Stimulated activated CD4-positive, alpha-beta T cell treated with anti-CD3 and anti-CD28 coated beads, Interleukin-2, amount 100 ng/mL, for 4 hours (primary cell): ENCODE measurements around the gene PRPS1L1.

ENCODE experiments used
- DNase-seq: peaks from one replicate; pipeline ENCODE4 v3.0.0-alpha.2; 2020; ENCODE audit warnings: low read depth

The PRPS1L1 gene

DNA sequence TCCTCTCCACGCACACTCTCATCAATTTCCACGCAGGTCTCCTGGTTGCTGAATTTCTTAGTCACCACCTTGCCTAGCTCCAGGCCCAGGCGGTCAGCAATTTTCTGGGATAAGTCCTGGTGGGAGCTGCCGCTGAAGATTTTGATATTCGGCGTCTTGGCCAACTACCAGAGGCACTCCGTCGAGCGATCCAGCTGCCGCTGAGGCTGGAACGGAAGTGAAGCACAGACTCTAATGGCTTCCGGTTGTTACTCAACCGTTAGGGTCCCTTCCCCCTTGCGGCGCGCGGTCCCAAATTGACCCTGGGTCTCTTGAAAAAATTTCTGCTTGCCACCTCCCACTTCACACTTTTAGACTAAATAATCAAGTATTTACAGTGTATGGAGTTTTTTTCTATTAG is at the start of gene PRPS1L1:
Gene PRPS1L1 (minus strand): TSS at position 219 of the 400 bp plus-strand sequence.
- DNase-seq = no peak

DNA sequence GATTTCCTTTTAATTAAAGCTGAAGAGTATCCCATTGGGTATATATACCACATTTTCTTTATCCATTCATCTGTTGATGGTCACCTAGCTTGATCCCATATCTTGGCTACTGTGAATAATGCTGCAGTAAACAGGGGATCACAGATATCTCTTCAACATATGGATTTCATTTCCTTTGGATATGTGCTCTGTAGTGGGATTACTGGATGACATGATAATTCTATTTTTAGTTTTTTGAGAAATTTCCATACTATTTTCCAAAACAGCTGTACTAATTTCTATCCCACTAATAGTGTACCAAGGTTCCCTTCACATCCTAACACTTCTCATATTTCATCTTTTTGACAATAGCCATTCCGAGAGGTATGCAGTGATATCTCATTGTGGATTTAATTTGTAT is 48.8 kb upstream of the PRPS1L1 start:
- DNase-seq = no peak

DNA sequence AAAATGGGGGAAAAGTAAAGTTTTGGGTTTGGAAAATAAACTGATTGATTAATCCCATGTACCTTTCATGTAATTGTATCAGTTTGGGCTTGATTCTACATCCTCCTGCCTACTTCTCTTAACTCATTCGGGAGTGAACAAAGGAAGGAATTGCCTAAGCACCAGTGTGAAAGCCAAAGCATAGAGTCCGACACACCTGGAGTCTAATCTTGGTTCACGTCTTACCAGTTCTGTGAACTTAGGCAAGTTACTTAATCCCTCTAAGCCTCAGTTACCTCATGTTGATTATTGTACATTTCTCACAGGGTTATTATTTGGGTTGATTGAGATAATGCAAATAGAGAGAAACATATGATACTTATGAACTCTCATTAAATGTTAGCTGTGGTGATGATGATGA is 41.1 kb upstream of the PRPS1L1 start:
- no peak for DNase-seq

DNA sequence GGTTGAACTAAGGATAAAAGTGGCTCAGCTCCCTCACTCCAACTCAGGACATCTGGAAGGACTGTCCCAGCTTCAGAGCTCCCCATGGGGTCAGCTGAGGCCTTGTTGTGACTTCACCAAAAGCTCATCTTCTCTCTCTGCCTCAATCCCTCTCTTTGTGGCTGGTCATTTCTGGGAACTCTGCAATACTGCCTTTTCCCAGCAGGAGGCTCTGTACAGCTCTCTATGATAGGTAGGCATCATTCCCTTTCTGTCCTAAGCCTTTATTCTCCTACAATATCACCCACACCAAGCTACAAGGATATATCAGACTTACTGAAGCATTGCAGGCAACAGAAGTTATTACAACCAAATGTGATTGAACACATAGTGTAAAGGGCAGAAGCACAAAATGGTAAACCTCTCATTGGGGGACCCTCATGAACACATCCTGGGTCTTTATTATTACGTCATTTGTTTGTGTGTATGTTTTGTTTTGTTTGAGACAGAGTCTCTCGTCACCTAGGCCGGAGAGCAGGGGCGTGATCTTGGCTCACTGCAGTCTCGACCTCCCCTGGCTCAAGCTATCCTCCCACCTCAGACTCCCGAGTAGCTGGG is 36.7 kb upstream of the PRPS1L1 start:
- DNase-seq = no peak

DNA sequence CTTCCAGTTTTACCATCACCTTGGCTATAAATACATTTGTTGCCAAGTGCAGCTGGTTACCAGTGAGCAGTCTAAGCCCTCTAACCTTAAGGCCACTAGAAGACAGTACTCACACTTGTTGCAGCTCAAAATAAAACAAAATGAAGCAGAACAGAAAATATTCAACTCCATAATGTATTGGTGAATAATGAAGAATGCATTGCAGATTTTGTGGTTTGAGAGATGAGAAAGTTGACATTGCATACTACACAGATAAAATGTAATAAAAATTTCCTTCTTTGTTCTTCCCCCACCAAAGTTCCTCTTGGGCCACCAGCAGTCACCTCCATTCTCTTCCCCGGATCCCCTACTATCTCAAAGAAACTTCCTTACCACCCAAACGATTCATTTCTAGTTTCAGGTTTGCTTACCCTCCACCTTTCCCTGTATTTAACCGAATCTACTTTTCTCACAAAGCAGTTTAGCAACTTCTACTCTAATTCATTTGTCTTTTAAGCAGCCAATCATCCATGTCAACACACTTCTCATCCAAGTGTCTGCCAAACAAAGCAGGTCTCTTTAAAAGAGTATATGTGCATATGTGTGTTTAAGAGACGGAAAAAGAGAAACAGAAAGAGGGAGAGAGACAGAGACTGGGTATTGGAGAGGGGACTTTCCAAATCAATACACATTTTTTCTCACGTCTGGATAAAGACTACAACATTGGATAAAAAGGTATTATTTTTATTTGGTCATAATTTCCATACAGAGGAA is 35.7 kb upstream of the PRPS1L1 start:
- DNase-seq = no peak

DNA sequence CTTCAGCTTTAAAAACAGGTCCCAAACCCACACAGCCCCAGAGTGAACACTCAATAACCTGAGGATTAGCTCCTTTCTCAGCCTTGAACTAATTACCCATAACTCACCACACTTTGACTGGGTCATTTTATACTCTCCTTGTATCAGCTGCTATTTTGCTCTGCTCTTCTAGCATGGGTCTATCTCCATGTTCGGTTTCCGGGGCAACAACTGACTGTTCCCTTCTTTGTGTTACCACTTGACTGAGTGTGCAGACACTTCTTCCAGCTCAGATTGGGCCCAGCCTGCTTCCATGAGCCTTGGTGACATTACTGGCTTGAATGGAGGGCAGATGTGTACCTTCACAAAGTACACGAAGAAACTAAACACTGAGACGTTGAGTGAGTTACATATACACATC is 31.5 kb upstream of the PRPS1L1 start:
- no peak for DNase-seq

DNA sequence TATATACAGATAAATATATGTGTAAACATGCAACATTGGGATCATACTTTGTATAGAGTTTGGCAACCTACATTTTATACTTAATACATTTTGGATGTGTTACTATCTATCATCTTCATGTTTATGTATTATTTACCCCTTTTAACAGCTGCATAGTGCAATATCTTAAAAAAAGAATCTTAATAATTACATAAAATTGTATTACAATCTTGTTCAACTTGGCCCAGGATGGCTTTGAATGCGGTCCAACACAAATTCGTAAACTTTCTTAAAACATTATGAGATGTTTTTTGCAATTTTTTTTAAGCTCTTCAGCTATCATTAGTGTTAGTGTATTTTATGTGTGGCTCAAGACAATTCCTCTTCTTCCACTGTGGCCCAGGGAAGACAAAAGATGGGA is 26.3 kb upstream of the PRPS1L1 start:
- no peak for DNase-seq

DNA sequence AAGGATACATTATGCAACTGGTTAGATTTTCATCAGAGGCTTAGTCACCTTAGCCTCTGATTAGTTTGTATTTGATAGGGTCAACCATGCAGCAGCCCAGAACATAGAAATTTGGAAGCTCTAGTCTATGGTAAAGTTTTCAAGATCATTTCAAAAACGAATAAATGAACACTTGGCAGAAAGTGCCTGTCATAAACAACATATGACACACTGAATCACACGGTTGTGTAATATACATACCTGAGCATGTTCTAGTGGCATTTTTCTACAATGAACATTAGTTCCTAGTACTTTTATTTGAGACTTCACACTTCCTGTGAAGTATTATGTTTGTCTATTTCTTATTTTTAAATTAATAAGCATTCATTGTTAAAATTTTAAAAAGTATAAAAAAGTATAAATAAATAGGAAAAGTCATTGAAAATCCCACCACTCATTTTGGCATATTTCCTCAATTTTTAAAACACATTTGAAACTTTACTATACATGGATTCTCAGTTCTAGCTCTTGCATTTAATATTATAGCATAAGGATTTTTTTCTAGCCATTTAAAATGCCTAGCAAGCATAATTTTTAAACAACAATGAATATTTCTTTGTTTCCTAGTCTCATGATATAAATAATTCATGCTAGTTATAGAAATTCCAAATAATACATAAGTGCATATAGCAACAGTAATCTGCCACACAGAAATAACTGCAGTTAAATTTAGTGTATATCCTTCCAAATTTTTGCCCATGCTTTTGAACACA is 25.7 kb upstream of the PRPS1L1 start:
- no peak for DNase-seq

DNA sequence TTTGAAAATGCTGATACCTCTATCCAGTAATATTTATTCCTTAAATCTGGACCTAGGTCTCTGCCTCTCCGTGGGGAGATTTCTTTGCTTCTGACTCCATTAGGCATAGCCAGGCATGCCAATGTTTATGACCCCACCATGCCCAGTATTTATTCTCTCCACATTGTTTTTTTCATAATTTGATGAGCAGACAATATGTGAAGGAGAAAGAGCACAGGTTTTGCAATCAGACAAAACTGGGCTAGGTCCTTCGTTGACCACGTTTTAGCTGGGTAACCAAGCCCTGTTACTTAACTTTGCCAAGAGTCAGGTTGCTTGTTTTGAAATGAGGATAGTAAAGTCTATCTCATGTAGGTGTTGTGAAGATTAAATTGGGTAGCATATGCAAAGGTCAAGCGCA is 21.6 kb upstream of the PRPS1L1 start:
- DNase-seq = no peak

DNA sequence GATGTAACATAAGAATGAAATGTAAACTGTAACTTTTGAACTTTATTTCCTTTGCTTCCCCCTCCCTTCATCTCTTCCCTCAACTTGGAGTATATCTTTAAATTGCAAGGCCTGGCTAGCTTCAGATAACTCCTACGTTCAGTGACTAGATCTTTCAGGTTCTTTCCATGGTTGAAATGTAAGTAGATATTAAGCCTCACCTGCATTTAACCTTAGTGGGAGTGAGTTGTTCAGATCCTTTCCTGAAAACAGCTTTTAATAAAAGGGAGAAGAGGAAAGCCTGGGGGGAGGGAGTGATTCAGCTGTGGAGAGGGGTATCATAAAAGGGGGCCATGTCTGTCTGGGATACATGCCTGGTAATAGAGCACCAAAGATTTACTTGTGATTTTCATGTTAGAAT is 19.0 kb upstream of the PRPS1L1 start:
- DNase-seq = no peak

DNA sequence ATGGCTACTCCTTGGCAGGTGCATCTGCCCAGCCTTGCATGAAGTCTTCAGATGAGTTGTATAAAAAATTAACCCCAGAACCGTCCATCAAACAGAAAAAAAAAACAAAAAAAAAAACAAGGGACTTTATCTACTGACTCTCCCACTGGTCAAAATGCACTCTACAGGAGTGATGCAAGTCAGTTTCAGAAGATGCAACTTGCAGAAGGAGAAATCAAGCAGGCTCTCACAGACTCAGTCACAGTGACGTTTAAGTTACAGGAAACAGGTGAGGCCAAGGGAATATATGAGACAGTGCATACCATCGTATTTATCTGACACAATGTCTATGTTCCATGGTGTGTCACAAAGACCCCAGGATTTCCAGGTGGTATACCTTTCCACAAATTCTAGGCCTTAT is 17.5 kb upstream of the PRPS1L1 start:
- no peak for DNase-seq

DNA sequence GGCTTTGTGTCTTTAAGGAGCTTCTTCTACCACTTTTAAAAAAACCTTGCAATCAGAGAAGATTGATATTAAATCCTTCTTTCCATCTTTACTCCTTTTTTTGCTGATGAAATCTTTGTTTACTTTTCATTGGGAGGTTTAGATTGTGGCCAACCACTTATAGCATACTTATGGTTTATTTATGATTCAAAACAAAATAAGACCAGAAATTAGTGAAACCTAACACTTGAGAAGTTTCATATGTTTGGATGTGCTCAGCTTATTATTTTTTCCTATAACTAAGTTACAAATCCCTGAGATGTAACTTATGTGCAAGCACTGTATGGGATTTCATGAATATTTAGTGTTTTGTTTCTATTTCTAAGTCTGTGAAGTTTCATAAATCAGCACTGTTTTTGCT is 13.5 kb upstream of the PRPS1L1 start:
- no peak for DNase-seq

DNA sequence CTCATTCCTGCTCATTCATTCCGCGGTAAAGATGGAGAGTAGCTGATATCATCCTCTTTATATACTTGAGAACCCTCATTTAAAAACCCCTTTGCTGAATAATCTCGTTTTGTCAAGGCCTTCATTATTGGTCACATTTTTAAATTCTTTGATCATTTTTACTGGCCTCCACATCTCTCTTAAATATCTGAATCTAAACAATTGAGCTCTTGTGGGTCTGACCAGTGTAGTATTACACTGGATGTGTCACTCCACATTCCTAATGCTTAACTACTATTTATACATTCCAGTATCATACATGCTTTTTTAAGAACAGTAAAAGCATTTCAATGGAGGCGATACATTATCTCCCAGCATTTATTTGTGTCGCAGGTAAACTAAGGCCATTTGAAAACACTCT is 12.6 kb upstream of the PRPS1L1 start:
- no peak for DNase-seq

DNA sequence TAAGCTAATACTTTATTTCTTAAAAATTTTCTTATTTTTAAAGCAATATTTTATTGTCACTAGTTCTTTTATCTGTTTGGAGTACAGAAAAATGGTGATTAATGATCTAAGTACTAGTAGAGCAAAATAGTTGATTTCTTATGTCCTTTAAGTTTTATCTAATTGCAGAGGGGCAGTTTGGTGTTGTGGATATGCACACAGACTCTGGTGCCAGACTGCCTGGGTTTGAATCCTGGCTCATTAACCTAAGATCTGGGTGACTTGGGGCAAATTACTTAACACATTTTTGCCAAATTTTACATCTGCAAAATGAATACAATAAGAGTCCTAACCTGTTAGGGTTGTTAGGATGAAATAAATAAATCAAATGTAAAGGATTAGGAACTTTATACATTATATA is 10.7 kb upstream of the PRPS1L1 start:
- DNase-seq = no peak

DNA sequence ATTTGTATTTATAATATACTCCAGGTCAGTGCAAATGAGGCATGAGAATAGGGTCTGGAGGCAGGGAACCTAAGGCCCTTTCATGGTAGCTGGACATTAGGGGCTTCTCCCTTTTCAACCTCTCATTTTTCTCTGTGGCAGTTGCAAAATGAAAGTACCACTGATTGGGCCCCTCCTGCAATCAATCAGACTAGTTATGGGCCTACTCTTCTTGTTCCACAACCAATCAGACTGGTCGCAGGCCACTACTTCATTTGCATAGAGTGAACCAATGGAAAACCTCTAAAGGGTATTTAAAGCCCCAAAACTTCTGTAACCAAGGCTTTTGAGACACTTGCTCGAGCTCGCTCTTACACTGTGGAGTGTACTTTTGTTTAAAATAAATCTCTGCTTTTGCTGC is 10.0 kb upstream of the PRPS1L1 start:
- no peak for DNase-seq

DNA sequence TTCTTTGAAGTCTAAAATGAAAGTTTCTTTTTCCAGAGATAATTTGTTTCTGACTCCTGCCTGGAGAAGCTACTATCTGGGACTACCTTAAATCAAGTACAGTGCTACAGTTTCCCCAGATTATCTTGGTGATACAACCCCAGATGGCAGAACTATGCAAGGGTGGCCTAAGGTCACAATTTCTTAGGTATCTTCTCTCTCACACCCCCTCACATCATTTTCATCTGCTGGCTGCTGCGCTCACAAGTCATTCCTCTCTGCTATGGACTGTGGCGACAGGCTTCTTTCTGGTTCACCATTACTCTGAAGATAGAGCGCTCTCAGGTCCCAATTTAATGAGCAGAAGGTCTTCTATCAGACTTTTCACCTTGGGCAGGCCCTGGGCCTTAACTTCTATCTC is 9.1 kb upstream of the PRPS1L1 start:
- no peak for DNase-seq

DNA sequence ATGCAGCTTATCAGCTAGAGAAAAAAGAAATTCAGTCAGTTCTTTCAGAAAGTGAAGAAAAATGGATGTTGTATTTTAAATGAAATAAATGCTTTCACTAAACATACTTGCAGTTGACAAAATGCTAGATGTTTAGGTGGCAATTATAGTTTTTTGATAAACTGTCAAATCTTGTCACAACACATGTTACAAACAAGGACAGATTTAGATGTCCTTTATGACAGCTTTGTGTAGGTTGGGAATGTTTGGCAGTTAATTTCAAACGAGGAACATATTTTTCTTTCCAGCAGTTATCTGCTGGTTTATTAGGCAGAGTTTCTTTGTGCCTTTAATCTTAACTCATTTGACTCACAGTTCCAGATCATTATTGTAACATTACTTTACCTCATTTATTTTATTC is 3.1 kb upstream of the PRPS1L1 start:
- no peak for DNase-seq

DNA sequence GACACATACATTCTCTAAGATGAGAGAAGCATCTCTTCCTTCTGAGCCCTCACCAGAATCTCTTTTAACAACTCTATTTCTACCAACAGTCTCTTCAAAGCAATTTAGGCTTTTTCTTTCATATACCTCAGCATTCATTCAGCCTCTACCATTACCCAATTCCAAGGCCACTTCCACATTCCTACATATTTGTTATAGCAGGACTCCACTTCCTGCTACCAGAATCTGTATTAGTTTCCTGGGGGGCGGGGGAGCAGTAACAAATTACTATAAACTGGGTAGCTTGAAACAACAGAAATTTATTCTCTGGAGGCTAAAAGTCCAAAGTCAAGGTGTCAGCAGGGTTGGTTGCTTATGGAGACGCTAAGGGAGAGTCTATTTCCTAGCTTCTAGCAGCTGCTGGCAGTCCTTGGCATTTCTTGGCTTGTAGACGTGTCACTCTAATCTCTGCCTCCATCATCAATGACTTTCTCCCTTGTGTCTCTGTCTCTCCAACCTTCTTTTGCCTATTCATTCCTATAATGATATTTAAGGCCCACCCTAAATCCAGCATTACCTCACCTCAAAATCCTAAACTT is 7.4 kb downstream of the PRPS1L1 start:
- no peak for DNase-seq

DNA sequence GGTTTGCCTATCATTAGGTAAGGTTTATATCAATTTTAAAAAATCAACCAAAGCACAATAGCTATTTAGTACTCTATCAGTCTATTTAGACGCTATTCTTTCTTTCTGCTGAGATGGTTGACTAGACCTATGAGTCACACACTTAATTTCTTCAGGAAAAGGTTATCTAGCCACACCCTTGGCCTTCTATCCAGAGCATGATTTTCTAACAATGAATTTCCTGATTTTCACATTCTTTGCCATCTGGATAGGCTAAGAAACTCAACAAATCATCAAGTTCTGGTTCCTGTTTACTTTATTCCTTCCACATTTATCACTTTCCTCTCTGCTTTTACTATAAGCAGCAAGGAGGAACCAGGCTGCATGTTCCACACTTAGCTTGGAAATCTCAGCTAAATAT is 8.1 kb downstream of the PRPS1L1 start:
- no peak for DNase-seq

DNA sequence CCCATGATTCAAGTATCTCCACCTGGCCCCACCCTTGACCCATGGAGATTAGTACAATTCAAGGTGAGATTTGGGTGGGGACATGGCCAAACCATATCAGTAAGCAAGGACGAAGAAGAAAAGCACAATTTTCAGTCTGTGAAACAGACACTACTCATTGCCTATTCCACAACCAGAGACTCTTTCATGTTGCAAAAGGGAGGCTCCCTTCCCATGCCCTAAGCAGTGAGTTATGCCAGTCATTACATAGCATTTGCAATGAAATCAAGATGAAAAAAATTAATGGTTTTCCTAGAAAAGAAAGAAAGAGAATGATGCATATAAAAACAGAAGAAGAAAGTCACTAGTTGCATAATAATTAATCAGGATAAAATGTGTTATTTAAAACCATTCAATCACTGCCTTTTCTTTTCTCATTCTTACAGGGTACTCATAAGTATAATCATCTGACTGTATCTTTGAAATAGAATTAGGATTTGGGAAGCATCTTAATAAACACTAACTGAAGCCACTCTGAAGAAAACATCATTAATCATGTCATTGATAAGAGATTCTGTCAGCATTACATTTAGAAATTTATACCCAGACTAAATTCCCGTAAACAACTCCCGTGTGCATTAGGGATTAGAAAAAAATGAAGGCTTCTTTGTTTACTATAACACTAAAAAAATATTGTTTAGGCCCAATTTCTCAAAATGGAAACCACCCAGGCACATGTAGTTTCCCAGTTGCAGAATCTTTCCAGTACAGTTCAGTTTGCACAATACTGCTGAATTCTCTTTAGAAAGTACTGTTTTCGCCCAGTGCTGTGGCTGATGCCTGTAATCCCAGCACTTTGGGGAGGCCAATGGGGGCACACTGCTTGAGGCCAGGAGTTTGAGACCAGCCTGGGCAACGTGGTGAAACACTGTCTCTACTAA is 9.1 kb downstream of the PRPS1L1 start:
- DNase-seq = no peak

DNA sequence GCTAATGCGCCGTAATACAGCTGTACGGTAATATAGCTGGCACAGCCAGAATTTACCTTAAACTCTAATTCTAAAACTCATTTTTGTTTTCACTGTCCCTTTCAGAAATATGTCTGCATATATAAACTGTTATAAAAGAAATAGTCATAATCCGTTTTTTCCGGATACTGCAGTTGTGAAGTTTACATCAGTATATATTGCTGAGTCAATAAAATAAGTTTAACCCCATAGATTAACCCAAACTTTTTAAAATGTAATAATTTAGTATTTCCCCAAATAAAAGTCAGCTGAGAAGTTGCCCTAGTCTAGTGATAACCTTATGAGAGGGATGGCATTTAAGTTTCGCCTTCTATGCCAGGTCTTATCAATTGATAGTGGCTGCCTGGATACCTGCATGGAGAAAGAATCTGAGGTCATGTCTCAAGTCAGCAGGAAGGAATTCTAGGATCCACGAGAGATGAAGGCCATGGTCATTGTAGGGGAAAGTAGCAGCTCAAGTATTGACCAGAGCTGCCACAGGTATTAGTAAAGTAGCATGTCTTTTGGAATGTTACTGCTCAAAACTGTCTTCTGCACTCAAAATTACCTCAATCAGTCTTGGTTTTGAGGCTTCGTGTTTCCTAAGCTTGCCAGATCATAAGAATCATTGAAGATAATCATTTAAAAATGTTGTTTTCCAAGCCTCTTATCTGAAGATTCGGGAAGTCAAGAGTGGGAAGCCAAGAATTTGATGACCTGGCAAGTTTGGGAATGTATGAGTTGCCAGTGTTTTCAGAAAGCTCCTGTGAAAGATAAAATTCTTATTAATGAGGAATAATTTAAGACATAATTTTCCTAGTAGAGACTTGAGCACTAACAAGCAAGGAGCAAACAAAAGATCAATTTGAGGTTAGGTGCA is 10.8 kb downstream of the PRPS1L1 start:
- no peak for DNase-seq
